ENCODE data around the gene FAAP100.
A peak's percentile ranks its signal among the peaks of the same experiment; 100 is the strongest.

Gene FAAP100

GRCh38 chr17:81552244-81553017 is at the start of gene FAAP100:
TSS of gene FAAP100 (minus strand) at chr17:81552353. CDS start at chr17:81552330, 23 bp downstream.
- DNase-seq (ENCODE audit: low read depth) = no peak
- TF ChIP-seq CTCF (IDR thresholded peaks at IDR 0.05; ENCODE audit: control insufficient read depth, extremely low read depth, insufficient read depth) = no peak
- peak within 1 kb of the TSS; percentile 96 for H3K4me3 ChIP-seq (ENCODE audit: low read depth, low read length)

GRCh38 chr17:81601525-81602120 is 49.5 kb upstream of the FAAP100 start:
- DNase-seq (ENCODE audit: low read depth) = peak; percentile 23
- no peak overlapping the region for H3K4me3 ChIP-seq (ENCODE audit: low read depth, low read length)
- TF ChIP-seq CTCF (IDR thresholded peaks at IDR 0.05; ENCODE audit: control insufficient read depth, extremely low read depth, insufficient read depth) = peak; percentile 65

- no peak for TF ChIP-seq CTCF (IDR thresholded peaks at IDR 0.05; ENCODE audit: control insufficient read depth, extremely low read depth, insufficient read depth)
- no peak overlapping the region for H3K4me3 ChIP-seq (ENCODE audit: low read depth, low read length)
- no peak for DNase-seq (ENCODE audit: low read depth)
Observed at GRCh38 chr17:81599719-81600486, 47.8 kb upstream of the FAAP100 start.

GRCh38 chr17:81593105-81593871 is 41.1 kb upstream of the FAAP100 start:
- no peak for DNase-seq (ENCODE audit: low read depth)
- H3K4me3 ChIP-seq (ENCODE audit: low read depth, low read length) = no peak overlapping the region
- no peak for TF ChIP-seq CTCF (IDR thresholded peaks at IDR 0.05; ENCODE audit: control insufficient read depth, extremely low read depth, insufficient read depth)

GRCh38 chr17:81591971-81592370 is 39.8 kb upstream of the FAAP100 start:
- no peak for TF ChIP-seq CTCF (IDR thresholded peaks at IDR 0.05; ENCODE audit: control insufficient read depth, extremely low read depth, insufficient read depth)
- no peak overlapping the region for H3K4me3 ChIP-seq (ENCODE audit: low read depth, low read length)
- DNase-seq (ENCODE audit: low read depth) = no peak

GRCh38 chr17:81590121-81590520 is 38.0 kb upstream of the FAAP100 start:
- no peak for TF ChIP-seq CTCF (IDR thresholded peaks at IDR 0.05; ENCODE audit: control insufficient read depth, extremely low read depth, insufficient read depth)
- no peak overlapping the region for H3K4me3 ChIP-seq (ENCODE audit: low read depth, low read length)
- no peak for DNase-seq (ENCODE audit: low read depth)

All from LNCaP clone FGC (cell line).